ENCODE data around the gene ERC2.

GRCh38 chr3:55687526-55687925 lies 780.7 kb downstream of the ERC2 start:
- no peak for TF ChIP-seq POLR2A (IDR thresholded peaks at IDR 0.05; ENCODE audit: low read depth, low read length)
- TF ChIP-seq CTCF (IDR thresholded peaks at IDR 0.05; ENCODE audit: extremely low read depth in 1 of 2, insufficient read depth in 1 of 2, low read depth in 1 of 2, low read length in 2 of 2): no peak
- TF ChIP-seq POLR2AphosphoS5 (IDR thresholded peaks at IDR 0.05; ENCODE audit: insufficient read depth, low read depth, low read length): no peak
- no peak for TF ChIP-seq EZH2 (IDR thresholded peaks at IDR 0.05; ENCODE audit: borderline replicate concordance, low read depth, low read length, severe bottlenecking)
- TF ChIP-seq, protein P1, sequence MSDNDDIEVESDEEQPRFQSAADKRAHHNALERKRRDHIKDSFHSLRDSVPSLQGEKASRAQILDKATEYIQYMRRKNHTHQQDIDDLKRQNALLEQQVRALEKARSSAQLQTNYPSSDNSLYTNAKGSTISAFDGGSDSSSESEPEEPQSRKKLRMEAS (IDR thresholded peaks at IDR 0.05; ENCODE audit: insufficient read depth, insufficient read length): no peak
- no peak for TF ChIP-seq MYC (IDR thresholded peaks at IDR 0.05; ENCODE audit: low read depth, low read length)
- no peak for TF ChIP-seq FOS (IDR thresholded peaks at IDR 0.05; ENCODE audit: borderline replicate concordance, insufficient read depth, low read length)
- TF ChIP-seq JUN (IDR thresholded peaks at IDR 0.05; ENCODE audit: borderline replicate concordance, insufficient read depth, insufficient read length, low read depth): no peak
